GM12878 (cell line): ENCODE measurements around the gene CKS1B. TPM values are rescaled to one million over a fixed set of nuclear protein-coding genes. Genes with fewer than 3 reads are reported as not detected.

Source experiments
- ATAC-seq: fragments of 200-7000 bp; cut with Tn5 transposase; 3 replicates; pipeline ENCODE4 v1.9.1; 2020; ENCODE audit warnings: mild to moderate bottlenecking, moderate library complexity
- BruUV-seq: library from RNA; stranded (reverse); fragments of 400-500 nt; replicated peaks from 2 replicates; lab custom pipeline; 2021; lab: Mats Ljungman, UMichigan
- CTCF ChIA-PET: fragments of 300-600 bp; sonication (Branson Sonifier 250); formaldehyde crosslinking; extraction: SDS; loops from one replicate; lab custom pipeline; 2021; ENCODE audit warnings: inconsistent platforms; lab: Yijun Ruan, JAX
- POLR2A ChIA-PET: fragments of 350-600 bp; formaldehyde crosslinking; extraction: SDS; loops from one replicate; lab custom pipeline; 2021; ENCODE audit warnings: inconsistent platforms; lab: Charles Lee
- RAD21 ChIA-PET: fragments of 300-600 bp; sonication (Branson Sonifier 250); formaldehyde crosslinking; loops from one replicate; lab custom pipeline; 2023; ENCODE audit warnings: antibody characterized with exemption; ENCODE audit not compliant: unreplicated experiment; lab: Charles Lee
- SMC1A ChIA-PET: fragments of 300-600 bp; sonication (Branson Sonifier 250); formaldehyde crosslinking; loops from one replicate; lab custom pipeline; 2023; ENCODE audit not compliant: unreplicated experiment, uncharacterized antibody; lab: Charles Lee
- DNase-seq: peaks from one replicate; pipeline ENCODE4 v3.0.0-alpha.2; 2011; ENCODE audit warnings: low read depth, low spot score
- FAIRE-seq: peaks from 3 replicates; lab custom pipeline; 2011; peaks lifted over from hg19 to GRCh38; lab: Jason Lieb, UNC
- H2AFZ ChIP-seq: 2 replicates; pipeline ENCODE4 v1.6.0; 2011; ENCODE audit warnings: low read depth, low read length, control low read depth; ENCODE audit not compliant: control insufficient read depth
- H3K27ac ChIP-seq: 2 replicates; pipeline ENCODE4 v1.5.1; 2011; ENCODE audit warnings: control low read depth; ENCODE audit not compliant: control insufficient read depth, insufficient read depth
- H3K27me3 ChIP-seq, 2 experiments: replicated peaks in 1 of 2; 2 replicates each; pipeline versions ENCODE4 v1.6.0 to v1.6.1; 2011; ENCODE audit warnings: low read length in 1 of 2; ENCODE audit not compliant: control insufficient read depth in 2 of 2, insufficient read depth in 2 of 2
- H3K36me3 ChIP-seq, 2 experiments: 2 replicates each; pipeline ENCODE4 v1.5.1; 2011; ENCODE audit warnings: low read length in 1 of 2; ENCODE audit not compliant: control insufficient read depth in 2 of 2, insufficient read depth in 2 of 2
- H3K4me1 ChIP-seq: 2 replicates; pipeline ENCODE4 v1.6.1; 2011; ENCODE audit warnings: mild to moderate bottlenecking, low read length, moderate library complexity, mixed read lengths; ENCODE audit not compliant: control insufficient read depth, insufficient read depth
- H3K4me2 ChIP-seq: 2 replicates; pipeline ENCODE4 v1.6.0; 2011; ENCODE audit warnings: control low read depth; ENCODE audit not compliant: control insufficient read depth, insufficient read depth
- H3K4me3 ChIP-seq: fragments of 200-600 bp; sonication (generic); 2 replicates; pipeline ENCODE4 v1.5.1; 2016
- H3K79me2 ChIP-seq: 2 replicates; pipeline ENCODE4 v1.6.0; 2011; ENCODE audit warnings: low read length; ENCODE audit not compliant: control insufficient read depth, insufficient read depth
- H3K9ac ChIP-seq: 2 replicates; pipeline ENCODE4 v1.8.0; 2011; ENCODE audit warnings: low read length, control low read depth, mixed read lengths; ENCODE audit not compliant: control insufficient read depth, insufficient read depth
- H3K9me3 ChIP-seq: replicated peaks from 3 replicates; pipeline ENCODE4 v1.5.1; 2011; ENCODE audit warnings: mild to moderate bottlenecking, low read length; ENCODE audit not compliant: control insufficient read depth, insufficient read depth
- H4K20me1 ChIP-seq: 2 replicates; pipeline ENCODE4 v1.6.0; 2011; ENCODE audit not compliant: control insufficient read depth, insufficient read depth
- JUND ChIP-seq: IDR thresholded peaks from 2 replicates; pipeline ENCODE4 v1.6.1; 2012; ENCODE audit warnings: low read depth, mild to moderate bottlenecking, low read length, improper control_type of control experiment, moderate library complexity
- KDM1A ChIP-seq: fragments of 200-600 bp; sonication (generic); IDR thresholded peaks from 2 replicates; pipeline ENCODE4 v1.6.1; 2016; ENCODE audit warnings: borderline replicate concordance
- MEF2A ChIP-seq: IDR thresholded peaks from 2 replicates; pipeline ENCODE4 v1.6.1; 2011; ENCODE audit warnings: low read depth, mild to moderate bottlenecking, low read length, moderate library complexity; ENCODE audit not compliant: insufficient read depth
- NRF1 ChIP-seq: conservative IDR thresholded peaks from 2 replicates; pipeline ENCODE4 v1.6.1; 2011; ENCODE audit warnings: mild to moderate bottlenecking, low read depth, low read length, improper control_type of control experiment
- RELA ChIP-seq: fragments of 450-650 bp; IDR thresholded peaks from 2 replicates; pipeline ENCODE4 v1.8.0; 2014; ENCODE audit warnings: borderline replicate concordance; ENCODE audit not compliant: partially characterized antibody
- RFX5 ChIP-seq: IDR thresholded peaks from 2 replicates; pipeline ENCODE4 v1.6.1; 2011; ENCODE audit warnings: low read depth, low read length, improper control_type of control experiment
- SREBF2 ChIP-seq: IDR thresholded peaks from 2 replicates; pipeline ENCODE4 v1.6.1; 2012; ENCODE audit warnings: mild to moderate bottlenecking, low read length
- TBL1XR1 ChIP-seq: IDR thresholded peaks from 2 replicates; pipeline ENCODE4 v1.6.1; 2012; ENCODE audit warnings: low read depth, low read length, improper control_type of control experiment
- ZBED1 ChIP-seq: IDR thresholded peaks from 2 replicates; pipeline ENCODE4 v1.6.1; 2016; ENCODE audit warnings: borderline replicate concordance
- ZNF384 ChIP-seq: IDR thresholded peaks from 2 replicates; pipeline ENCODE4 v1.6.1; 2012; ENCODE audit warnings: low read depth, mild to moderate bottlenecking, low read length, improper control_type of control experiment, borderline replicate concordance
- WGBS: methylation state at CpG from one replicate; pipeline ENCODE4 v1.1.6; 2016; ENCODE audit warnings: low lambda C conversion rate; ENCODE audit not compliant: insufficient replicate concordance, insufficient coverage; ENCODE audit errors: missing lambda C conversion rate; 5-methylcytosine and 5-hydroxymethylcytosine counted together
- in situ Hi-C: fragments of 300-500 bp; cut with MboI; formaldehyde crosslinking; loops from 9 replicates; pipeline ENCODE4 v1.14.3; 2018; ENCODE audit warnings: mixed read lengths
- intact Hi-C: fragments of 100-400 bp; cut with micrococcal nuclease; formaldehyde crosslinking; loops from one replicate; pipeline ENCODE4 v1.14.2; 2022; ENCODE audit not compliant: unreplicated experiment
- polyA plus RNA-seq, 11 experiments: library from polyadenylated mRNA; depleted of rRNA in 4 of 11; unstranded in 6 of 11; stranded (reverse) in 5 of 11; fragments of >200 nt; fragmentation: Nextera tagmentation in 4 of 11; fragmentation: Illumina TruSeq in 1 of 11; extraction: Ambion mirVana in 4 of 11; extraction: Trizol in 1 of 11; gene quantifications; 1 replicate in 1 of 11; 2 replicates in 10 of 11; pipeline versions ENCODE4 v1.2.1 to v1.2.3, GENCODE V29; 2011 to 2016; ENCODE audit warnings: inconsistent platforms in 2 of 11, missing spikeins in 2 of 11, low read depth in 1 of 11
- total RNA-seq, 4 experiments: library from RNA; depleted of rRNA in 3 of 4; stranded (reverse); fragments of >200 nt in 3 of 4; fragmentation: Illumina TruSeq in 1 of 4; extraction: Trizol in 1 of 4; gene quantifications; 2 replicates each; pipeline versions ENCODE4 v1.2.1 to v1.2.3, GENCODE V29; 2013 to 2021
- TF ChIP-seq, protein P1 (sequence below): fragments of 450-650 bp; IDR thresholded peaks from 2 replicates; pipeline ENCODE4 v1.6.1; 2017; ENCODE audit warnings: mild to moderate bottlenecking, moderate library complexity
- TF ChIP-seq, protein P2 (sequence below): IDR thresholded peaks from 2 replicates; pipeline ENCODE4 v1.6.1; 2011; ENCODE audit warnings: low read depth, low read length, improper control_type of control experiment, borderline replicate concordance
- TF ChIP-seq, protein P3 (sequence below): fragments of 450-650 bp; IDR thresholded peaks from 2 replicates; pipeline ENCODE4 v1.6.1; 2017; ENCODE audit warnings: mild to moderate bottlenecking, low read depth, inconsistent platforms; ENCODE audit not compliant: poor library complexity, severe bottlenecking
- TF ChIP-seq, protein P4 (sequence below): IDR thresholded peaks from 2 replicates; pipeline ENCODE4 v1.6.1; 2011; ENCODE audit warnings: mild to moderate bottlenecking, low read depth, low read length, moderate library complexity; ENCODE audit not compliant: insufficient replicate concordance
- TF ChIP-seq, protein P5 (sequence below): IDR thresholded peaks from 2 replicates; pipeline ENCODE4 v1.6.1; 2011; ENCODE audit warnings: borderline replicate concordance, low read depth, mild to moderate bottlenecking, moderate library complexity, mixed read lengths, low read length; ENCODE audit not compliant: insufficient read depth; ENCODE audit errors: extremely low read length

CKS1B gene
- total and polyA plus RNA-seq, 10 of the 15 experiments (the other 5 are each of a cell fraction or from before 2014, with no cell fraction given), result 125 to 608 (median 364) TPM

DNA sequence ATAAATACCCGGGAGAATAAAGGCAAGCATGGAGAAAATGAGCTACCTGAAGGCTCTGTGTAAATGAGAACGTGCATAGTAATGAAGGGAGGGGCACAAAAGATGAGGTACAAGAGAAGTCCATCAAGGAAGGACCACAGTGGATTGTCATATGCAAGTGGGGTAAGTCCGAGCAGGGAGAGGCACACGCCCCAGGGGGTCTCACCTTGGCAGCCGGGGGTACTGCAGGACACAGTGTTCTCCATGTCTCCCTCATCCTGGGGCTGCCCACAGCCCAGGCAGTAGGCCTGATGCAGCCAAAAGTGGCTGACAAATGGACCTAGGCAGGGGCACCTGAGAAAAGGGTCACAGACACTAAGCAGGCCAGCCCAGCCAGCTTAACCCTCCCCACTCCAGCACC, 49.1 kb downstream of the CKS1B start:
- Histone ChIP-seq H3K4me2 (no peak overlapping the region), H4K20me1 (no peaks in the 10 kb centered on the region), H2AFZ (no peak overlapping the region), H3K27ac (no peak overlapping the region), H3K9me3 (no peaks in the 10 kb centered on the region), H3K36me3 (no peaks in the 10 kb centered on the region), H3K27me3 (no peaks in the 10 kb centered on the region; a peak in 1 of 4 replicates), H3K79me2 (no peaks in the 10 kb centered on the region), H3K9ac (no peak overlapping the region), H3K4me1 (no peaks in the 10 kb centered on the region), H3K4me3 (no peak overlapping the region)
- FAIRE-seq (no peak), ATAC-seq (no peak; the same call in 2 of the 3 replicates), DNase-seq (no peak)
- no TSS peak for BruUV-seq
- ChIA-PET CTCF (interaction anchor here (1.2 to 2.8 kb wide), 3 partner anchors 26 to 170 kb away, joined by 3 to 9 read pairs (median 3); partner anchors contain the start of gene ADAM15), SMC1A (no interaction called here), POLR2A (no interaction called here), RAD21 (interaction anchor here (1.6 kb wide), 1 partner anchor 20 kb away, joined by 5 read pairs; no protein-coding TSS in a partner anchor)
- intact Hi-C loops (no loop called here), in situ Hi-C loops (no loop called here)
- WGBS, result 10% methylated on average over 5 of the region's 5 CpGs
- TF ChIP-seq TBL1XR1 (no peak), KDM1A (no peak), RELA (no peak), MEF2A (no peak), ZNF384 (no peak), RFX5 (no peak), SREBF2 (no peak), NRF1 (no peak), ZBED1 (no peak), JUND (no peak)
- TF ChIP-seq, protein P1, sequence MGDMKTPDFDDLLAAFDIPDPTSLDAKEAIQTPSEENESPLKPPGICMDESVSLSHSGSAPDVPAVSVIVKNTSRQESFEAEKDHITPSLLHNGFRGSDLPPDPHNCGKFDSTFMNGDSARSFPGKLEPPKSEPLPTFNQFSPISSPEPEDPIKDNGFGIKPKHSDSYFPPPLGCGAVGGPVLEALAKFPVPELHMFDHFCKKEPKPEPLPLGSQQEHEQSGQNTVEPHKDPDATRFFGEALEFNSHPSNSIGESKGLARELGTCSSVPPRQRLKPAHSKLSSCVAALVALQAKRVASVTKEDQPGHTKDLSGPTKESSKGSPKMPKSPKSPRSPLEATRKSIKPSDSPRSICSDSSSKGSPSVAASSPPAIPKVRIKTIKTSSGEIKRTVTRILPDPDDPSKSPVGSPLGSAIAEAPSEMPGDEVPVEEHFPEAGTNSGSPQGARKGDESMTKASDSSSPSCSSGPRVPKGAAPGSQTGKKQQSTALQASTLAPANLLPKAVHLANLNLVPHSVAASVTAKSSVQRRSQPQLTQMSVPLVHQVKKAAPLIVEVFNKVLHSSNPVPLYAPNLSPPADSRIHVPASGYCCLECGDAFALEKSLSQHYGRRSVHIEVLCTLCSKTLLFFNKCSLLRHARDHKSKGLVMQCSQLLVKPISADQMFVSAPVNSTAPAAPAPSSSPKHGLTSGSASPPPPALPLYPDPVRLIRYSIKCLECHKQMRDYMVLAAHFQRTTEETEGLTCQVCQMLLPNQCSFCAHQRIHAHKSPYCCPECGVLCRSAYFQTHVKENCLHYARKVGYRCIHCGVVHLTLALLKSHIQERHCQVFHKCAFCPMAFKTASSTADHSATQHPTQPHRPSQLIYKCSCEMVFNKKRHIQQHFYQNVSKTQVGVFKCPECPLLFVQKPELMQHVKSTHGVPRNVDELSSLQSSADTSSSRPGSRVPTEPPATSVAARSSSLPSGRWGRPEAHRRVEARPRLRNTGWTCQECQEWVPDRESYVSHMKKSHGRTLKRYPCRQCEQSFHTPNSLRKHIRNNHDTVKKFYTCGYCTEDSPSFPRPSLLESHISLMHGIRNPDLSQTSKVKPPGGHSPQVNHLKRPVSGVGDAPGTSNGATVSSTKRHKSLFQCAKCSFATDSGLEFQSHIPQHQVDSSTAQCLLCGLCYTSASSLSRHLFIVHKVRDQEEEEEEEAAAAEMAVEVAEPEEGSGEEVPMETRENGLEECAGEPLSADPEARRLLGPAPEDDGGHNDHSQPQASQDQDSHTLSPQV, result no peak
- TF ChIP-seq, protein P2, sequence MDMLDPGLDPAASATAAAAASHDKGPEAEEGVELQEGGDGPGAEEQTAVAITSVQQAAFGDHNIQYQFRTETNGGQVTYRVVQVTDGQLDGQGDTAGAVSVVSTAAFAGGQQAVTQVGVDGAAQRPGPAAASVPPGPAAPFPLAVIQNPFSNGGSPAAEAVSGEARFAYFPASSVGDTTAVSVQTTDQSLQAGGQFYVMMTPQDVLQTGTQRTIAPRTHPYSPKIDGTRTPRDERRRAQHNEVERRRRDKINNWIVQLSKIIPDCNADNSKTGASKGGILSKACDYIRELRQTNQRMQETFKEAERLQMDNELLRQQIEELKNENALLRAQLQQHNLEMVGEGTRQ, result no peak
- TF ChIP-seq, protein P3, sequence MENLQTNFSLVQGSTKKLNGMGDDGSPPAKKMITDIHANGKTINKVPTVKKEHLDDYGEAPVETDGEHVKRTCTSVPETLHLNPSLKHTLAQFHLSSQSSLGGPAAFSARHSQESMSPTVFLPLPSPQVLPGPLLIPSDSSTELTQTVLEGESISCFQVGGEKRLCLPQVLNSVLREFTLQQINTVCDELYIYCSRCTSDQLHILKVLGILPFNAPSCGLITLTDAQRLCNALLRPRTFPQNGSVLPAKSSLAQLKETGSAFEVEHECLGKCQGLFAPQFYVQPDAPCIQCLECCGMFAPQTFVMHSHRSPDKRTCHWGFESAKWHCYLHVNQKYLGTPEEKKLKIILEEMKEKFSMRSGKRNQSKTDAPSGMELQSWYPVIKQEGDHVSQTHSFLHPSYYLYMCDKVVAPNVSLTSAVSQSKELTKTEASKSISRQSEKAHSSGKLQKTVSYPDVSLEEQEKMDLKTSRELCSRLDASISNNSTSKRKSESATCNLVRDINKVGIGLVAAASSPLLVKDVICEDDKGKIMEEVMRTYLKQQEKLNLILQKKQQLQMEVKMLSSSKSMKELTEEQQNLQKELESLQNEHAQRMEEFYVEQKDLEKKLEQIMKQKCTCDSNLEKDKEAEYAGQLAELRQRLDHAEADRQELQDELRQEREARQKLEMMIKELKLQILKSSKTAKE, result no peak
- TF ChIP-seq, protein P4, sequence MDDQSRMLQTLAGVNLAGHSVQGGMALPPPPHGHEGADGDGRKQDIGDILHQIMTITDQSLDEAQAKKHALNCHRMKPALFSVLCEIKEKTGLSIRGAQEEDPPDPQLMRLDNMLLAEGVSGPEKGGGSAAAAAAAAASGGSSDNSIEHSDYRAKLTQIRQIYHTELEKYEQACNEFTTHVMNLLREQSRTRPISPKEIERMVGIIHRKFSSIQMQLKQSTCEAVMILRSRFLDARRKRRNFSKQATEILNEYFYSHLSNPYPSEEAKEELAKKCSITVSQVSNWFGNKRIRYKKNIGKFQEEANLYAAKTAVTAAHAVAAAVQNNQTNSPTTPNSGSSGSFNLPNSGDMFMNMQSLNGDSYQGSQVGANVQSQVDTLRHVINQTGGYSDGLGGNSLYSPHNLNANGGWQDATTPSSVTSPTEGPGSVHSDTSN, result no peak
- TF ChIP-seq, protein P5, sequence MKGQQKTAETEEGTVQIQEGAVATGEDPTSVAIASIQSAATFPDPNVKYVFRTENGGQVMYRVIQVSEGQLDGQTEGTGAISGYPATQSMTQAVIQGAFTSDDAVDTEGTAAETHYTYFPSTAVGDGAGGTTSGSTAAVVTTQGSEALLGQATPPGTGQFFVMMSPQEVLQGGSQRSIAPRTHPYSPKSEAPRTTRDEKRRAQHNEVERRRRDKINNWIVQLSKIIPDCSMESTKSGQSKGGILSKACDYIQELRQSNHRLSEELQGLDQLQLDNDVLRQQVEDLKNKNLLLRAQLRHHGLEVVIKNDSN, result no peak
